T47D (cell line): ENCODE measurements around the gene CTTNBP2.

Experiments
- DNase-seq, 2 experiments: peaks; one replicate each; pipeline versions ENCODE4 v3.0.0 to v3.0.0-alpha.2; 2011 to 2012; ENCODE audit warnings: low read depth in 1 of 2, low spot score in 1 of 2
- JUND ChIP-seq: IDR thresholded peaks from 2 replicates; pipeline ENCODE4 v1.6.1; 2012; ENCODE audit warnings: low read depth
- in situ Hi-C: cut with HindIII; loops from 2 replicates; pipeline ENCODE4 v1.10.0; 2016; ENCODE audit warnings: low sequenced_read_pairs, low pct_unique_long_range_greater_than_20kb

The CTTNBP2 gene

DNA sequence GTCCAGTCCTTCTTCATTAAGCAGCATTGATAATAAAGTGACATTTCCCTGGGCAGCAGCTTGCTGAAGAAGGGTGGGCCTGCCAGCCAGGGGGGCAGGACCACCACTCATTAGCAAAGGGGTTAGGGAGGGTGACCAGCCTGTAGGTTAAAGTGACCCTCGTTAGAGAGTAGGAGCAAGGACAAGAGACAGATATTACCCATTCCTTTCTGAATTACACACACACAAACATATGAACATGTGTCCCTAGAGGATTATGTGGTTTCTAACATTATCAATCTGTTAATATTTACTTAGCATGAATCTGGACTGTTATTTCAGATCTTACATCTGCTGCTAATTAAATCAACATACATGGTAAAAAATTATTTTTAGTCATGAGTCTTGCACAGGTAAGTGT lies 88.9 kb downstream of the CTTNBP2 start:
- no peak for TF ChIP-seq JUND
- no peak for DNase-seq
- in situ Hi-C loops = no loop called here

GRCh38 chr7:117782761-117783160 lies 90.5 kb downstream of the CTTNBP2 start:
- no peak for DNase-seq
- in situ Hi-C loops = no loop called here
- TF ChIP-seq JUND = no peak

GRCh38 chr7:117781707-117782106 lies 91.5 kb downstream of the CTTNBP2 start:
- in situ Hi-C loops = no loop called here
- no peak for DNase-seq
- no peak for TF ChIP-seq JUND

GRCh38 chr7:117780832-117781231 lies 92.4 kb downstream of the CTTNBP2 start:
- no peak for DNase-seq
- TF ChIP-seq JUND = no peak
- in situ Hi-C loops = no loop called here

DNA sequence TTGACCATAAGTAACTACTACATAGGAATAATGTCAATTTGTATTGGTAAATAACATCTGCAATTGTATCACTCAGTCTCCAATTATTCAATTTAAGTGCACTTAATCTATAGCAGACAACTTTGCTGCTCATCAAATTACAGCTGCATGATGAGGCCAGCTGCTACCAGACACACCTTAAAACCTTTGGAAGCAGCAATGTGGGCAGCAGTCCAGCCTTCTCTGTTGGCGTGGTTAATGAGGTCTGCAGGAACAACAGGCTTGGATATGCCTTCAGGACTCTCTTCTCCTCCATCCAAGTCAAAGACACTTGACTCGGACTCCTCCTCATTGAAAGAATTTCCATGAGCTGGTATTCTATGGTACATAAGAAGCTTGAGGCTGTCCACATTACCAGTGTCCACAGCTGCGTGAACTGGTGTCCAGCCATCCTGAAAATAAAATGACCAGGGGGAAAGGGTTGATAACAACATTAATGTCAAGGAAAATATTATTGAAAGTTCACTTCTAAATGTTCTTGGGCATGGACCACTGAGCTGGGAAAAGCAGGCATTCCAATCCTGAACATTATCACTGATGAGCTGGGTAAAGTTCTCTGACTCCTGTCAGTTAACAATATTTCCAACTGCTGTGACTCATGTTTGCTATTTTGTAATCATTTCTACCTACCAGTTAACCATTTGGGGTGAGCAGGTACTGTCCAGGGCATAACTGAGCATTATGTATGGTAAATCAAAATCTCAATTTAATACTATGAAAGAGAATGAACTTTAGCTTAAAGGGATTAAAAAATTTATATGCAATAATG lies 95.7 kb downstream of the CTTNBP2 start:
- no peak for TF ChIP-seq JUND
- no peak for DNase-seq
- in situ Hi-C loops = no loop called here

DNA sequence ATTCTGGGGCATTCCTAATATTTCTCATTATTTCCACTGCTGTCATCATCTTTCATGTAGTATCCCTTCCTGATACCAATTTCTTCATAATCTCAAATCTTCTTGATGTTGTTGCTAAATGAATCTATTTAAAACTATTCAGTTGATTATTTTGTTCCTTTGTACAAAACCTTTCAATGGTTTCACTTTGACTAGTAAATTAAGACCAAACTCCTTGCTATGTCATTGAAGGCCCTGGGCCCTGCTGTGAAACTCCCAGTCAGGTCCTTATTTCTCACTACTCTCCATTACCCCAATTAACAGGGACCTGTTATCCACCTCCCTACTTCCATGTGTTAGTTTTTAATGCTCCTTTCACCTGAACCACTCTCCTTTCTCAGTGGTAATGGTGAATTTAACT lies 97.0 kb downstream of the CTTNBP2 start:
- TF ChIP-seq JUND = no peak
- DNase-seq = no peak
- in situ Hi-C loops = no loop called here

- in situ Hi-C loops = no loop called here
- no peak for TF ChIP-seq JUND
- DNase-seq = no peak
These were observed 97.4 kb downstream of the CTTNBP2 start for GRCh38 chr7:117775801-117776200.

DNA sequence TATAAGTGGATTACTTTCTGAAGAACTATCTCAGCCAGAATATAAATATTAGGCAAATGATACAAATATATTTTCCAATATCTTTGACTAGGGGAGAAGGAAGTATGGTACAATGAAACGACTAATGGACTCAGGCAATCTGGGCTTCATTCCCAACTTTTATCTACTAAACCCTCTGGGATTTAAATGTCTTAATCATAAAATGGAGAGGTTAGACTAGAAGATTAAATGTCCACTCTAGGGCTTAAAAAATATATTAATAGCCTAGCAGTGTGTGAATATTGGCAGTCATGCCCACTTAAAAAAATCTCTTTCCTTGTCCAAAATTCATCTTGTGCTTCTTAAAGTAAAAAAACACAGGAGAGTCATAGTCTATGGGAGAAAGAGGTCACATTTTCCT lies 98.3 kb downstream of the CTTNBP2 start:
- in situ Hi-C loops = no loop called here
- no peak for TF ChIP-seq JUND
- no peak for DNase-seq

- TF ChIP-seq JUND = no peak
- DNase-seq = no peak
- in situ Hi-C loops = no loop called here
These were observed 100.8 kb downstream of the CTTNBP2 start for GRCh38 chr7:117772421-117772820.

DNA sequence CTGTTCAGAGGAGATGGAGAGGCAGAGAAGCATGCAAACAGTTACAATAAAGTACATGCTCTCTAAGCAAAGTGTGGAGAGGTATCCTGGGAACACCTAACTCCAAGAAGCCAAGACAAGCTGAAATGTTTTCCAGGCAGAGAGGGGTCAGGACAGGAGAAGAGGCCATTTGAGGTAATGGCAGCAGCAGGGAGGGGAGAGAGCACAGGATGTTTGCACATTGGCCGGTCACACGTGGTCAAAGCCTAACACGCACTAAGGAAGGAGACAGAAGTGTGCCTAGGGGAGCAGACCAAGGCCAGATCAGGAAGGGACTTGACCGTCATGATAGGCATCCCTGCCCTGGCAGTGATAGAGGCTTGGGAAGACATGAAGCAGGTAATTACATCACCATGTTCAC lies 101.5 kb downstream of the CTTNBP2 start:
- no peak for DNase-seq
- in situ Hi-C loops = no loop called here
- no peak for TF ChIP-seq JUND

- in situ Hi-C loops = no loop called here
- no peak for DNase-seq
- TF ChIP-seq JUND = no peak
These were observed 104.2 kb downstream of the CTTNBP2 start for GRCh38 chr7:117769085-117769484.

DNA sequence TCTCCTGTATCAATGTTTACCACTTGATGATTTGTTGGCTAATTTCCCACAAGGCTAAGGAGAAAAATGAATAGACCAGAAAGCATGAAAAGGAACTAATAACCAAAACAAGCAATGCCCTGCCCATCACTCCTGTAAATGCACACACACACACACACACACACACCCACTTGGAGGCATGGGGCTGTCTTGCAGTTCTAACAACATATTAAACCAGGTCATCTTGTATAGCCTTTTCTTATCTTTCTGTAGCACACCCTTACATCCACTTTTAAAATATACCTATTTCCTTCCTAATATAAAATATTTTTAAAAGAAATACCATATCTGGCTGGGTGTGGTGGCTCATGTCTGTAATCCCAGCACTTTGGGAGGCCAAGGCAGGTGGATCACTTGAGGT lies 105.3 kb downstream of the CTTNBP2 start:
- in situ Hi-C loops = no loop called here
- TF ChIP-seq JUND = no peak
- no peak for DNase-seq

DNA sequence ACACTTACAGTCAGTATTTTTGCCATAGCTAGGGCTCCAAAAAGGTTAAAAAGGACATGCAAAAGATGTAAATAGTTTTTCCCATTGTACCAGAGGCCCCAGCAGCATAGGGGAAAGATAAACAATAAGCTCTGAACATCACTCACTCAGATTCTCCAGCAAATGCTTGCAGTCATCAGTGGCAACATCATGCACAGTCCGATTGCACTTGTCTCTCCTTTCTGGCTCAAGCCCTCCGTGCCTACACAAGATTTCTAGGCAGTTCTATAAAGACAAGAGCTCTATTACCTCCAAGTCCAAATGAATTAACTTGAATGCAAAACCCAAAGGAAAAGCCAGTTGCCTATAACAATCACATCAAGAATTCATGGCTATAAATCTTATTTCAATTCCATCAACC lies 106.3 kb downstream of the CTTNBP2 start:
- in situ Hi-C loops = no loop called here
- no peak for TF ChIP-seq JUND
- DNase-seq = no peak

- in situ Hi-C loops = no loop called here
- no peak for TF ChIP-seq JUND
- DNase-seq = no peak
These were observed 109.2 kb downstream of the CTTNBP2 start for GRCh38 chr7:117764031-117764430.

GRCh38 chr7:117762055-117762454 lies 111.2 kb downstream of the CTTNBP2 start:
- TF ChIP-seq JUND = no peak
- in situ Hi-C loops = no loop called here
- DNase-seq = no peak
